ENCODE data around the gene SPATA22.
"Not testable (repeated sequence)": the region's sequence is repeated elsewhere in the genome, so short reads cannot be mapped to it uniquely, and the experiment has no call there.

SPATA22 gene

GRCh38 chr17:3471599-3471998, at the start of gene SPATA22:
SPATA22 (minus strand) TSS chr17:3471819; CDS start chr17:3469325, 2,494 bp downstream.
- DNase-seq (ENCODE audit: low spot score) = no peak

GRCh38 chr17:3519472-3519871, 47.9 kb upstream of the SPATA22 start:
- DNase-seq (ENCODE audit: low spot score) = not testable (repeated sequence)

- DNase-seq (ENCODE audit: low spot score) = no peak
These were observed 43.3 kb upstream of the SPATA22 start for GRCh38 chr17:3514873-3515272.

- DNase-seq (ENCODE audit: low spot score) = not testable (repeated sequence)
These were observed 42.5 kb upstream of the SPATA22 start for GRCh38 chr17:3514167-3514566.

- no peak for DNase-seq (ENCODE audit: low spot score)
These were observed 41.9 kb upstream of the SPATA22 start for GRCh38 chr17:3513305-3514035.

- no peak for DNase-seq (ENCODE audit: low spot score)
These were observed 41.0 kb upstream of the SPATA22 start for GRCh38 chr17:3512505-3513171.

- DNase-seq (ENCODE audit: low spot score) = no peak
These were observed 40.4 kb upstream of the SPATA22 start for GRCh38 chr17:3511852-3512504.

GRCh38 chr17:3510090-3510489, 38.5 kb upstream of the SPATA22 start:
- DNase-seq (ENCODE audit: low spot score) = no peak

- no peak for DNase-seq (ENCODE audit: low spot score)
These were observed 36.2 kb upstream of the SPATA22 start for GRCh38 chr17:3507869-3508268.

GRCh38 chr17:3507071-3507470, 35.5 kb upstream of the SPATA22 start:
- DNase-seq (ENCODE audit: low spot score) = no peak

GRCh38 chr17:3506054-3506453, 34.4 kb upstream of the SPATA22 start:
- DNase-seq (ENCODE audit: low spot score) = no peak

- no peak for DNase-seq (ENCODE audit: low spot score)
These were observed 33.4 kb upstream of the SPATA22 start for GRCh38 chr17:3505008-3505407.

GRCh38 chr17:3503285-3503684, 31.7 kb upstream of the SPATA22 start:
- no peak for DNase-seq (ENCODE audit: low spot score)

- DNase-seq (ENCODE audit: low spot score) = no peak
These were observed 30.8 kb upstream of the SPATA22 start for GRCh38 chr17:3502466-3502865.

GRCh38 chr17:3501344-3501743, 29.7 kb upstream of the SPATA22 start:
- DNase-seq (ENCODE audit: low spot score) = no peak

GRCh38 chr17:3497101-3497500, 25.5 kb upstream of the SPATA22 start:
- DNase-seq (ENCODE audit: low spot score) = no peak

GRCh38 chr17:3485481-3486068, 14.0 kb upstream of the SPATA22 start:
- no peak for DNase-seq (ENCODE audit: low spot score)

- DNase-seq (ENCODE audit: low spot score) = no peak
These were observed 11.2 kb upstream of the SPATA22 start for GRCh38 chr17:3482852-3483251.

- DNase-seq (ENCODE audit: low spot score) = no peak
These were observed 8.4 kb upstream of the SPATA22 start for GRCh38 chr17:3479988-3480387.

GRCh38 chr17:3475812-3476610, 4.4 kb upstream of the SPATA22 start, which contains the start of gene ASPA:
ASPA (plus strand) TSS chr17:3475997; CDS start chr17:3476160, 163 bp downstream.
- no peak for DNase-seq (ENCODE audit: low spot score)

- no peak for DNase-seq (ENCODE audit: low spot score)
These were observed 3.6 kb upstream of the SPATA22 start for GRCh38 chr17:3475251-3475685.

- no peak for DNase-seq (ENCODE audit: low spot score)
These were observed 2.6 kb upstream of the SPATA22 start for GRCh38 chr17:3474212-3474611.
